Hematopoietic multipotent progenitor cell treated with erythropoietin and hydrocortisone succinate and interleukin-3 and kit ligand, for 4 days (in vitro differentiated cells): Measurements from ENCODE around the gene NPB.

Experiments used
- DNase-seq: peaks from one replicate; pipeline ENCODE4 v3.0.0-alpha.2; 2015

The NPB gene

DNA sequence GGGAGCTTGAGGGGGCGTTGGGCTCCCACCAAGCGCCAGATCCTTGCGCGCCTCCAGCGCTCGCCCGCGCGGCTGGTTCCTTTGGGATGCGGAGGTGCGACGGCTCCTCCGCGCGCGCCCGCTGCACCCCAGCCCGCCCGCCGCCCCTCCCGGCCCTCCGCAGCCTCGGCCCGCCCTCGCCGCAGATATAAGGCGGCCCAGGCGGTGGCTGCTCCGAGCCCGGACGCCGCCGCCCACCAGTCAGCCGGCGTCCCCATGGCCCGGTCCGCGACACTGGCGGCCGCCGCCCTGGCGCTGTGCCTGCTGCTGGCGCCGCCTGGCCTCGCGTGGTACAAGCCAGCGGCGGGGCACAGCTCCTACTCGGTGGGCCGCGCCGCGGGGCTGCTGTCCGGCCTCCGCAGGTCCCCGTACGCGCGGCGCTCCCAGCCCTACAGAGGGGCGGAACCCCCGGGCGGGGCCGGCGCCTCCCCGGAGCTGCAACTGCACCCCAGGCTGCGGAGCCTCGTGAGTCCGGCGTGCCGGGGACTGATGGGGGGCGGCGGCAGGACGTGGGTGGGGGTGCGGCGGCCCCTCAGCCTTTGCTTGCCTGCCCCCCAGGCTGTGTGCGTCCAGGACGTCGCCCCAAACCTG is at the start of gene NPB:
TSS of gene NPB (plus strand) at position 216 of the 630 bp plus-strand sequence. CDS start at position 256, 40 bp downstream.
- DNase-seq: peak; percentile 77

DNA sequence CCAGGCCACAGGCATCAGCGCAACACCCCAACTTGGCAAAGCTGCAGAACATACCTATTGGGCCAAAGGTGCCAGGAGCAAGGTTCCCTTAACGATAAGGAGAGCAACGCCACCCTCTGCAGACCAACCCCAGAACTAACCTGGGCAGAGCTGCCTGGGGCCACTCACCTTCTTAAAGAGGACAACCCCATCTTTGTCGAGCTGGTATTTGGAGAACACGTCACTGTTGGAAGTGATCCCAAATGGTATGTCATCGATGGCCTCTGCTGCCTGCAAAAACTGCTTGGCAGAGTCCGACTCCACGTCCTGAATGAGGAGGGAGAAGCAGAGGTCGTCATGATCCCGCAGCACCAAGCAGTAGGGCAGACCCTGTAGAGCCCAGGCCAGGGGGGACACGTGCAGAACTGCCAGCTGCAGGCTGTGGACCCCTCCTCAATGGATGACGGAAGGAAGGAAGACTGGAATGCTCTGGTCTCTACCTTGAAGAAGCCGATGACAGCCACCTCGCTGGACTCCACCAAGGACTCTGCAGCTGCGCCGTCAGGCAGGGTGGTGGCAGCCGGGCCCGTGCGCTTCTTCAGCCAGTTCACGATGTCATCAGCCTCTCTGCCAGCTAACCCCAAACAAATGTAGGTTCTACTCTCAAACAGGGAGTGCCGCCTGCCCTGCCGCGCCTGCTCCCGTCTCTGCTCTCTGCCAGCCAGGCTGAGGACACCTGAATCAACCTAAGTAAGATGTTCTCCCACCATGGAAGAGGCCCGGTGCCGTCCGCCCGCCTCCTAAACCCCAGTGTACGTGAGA is 46.9 kb upstream of the NPB start:
- peak; percentile 37 for DNase-seq

DNA sequence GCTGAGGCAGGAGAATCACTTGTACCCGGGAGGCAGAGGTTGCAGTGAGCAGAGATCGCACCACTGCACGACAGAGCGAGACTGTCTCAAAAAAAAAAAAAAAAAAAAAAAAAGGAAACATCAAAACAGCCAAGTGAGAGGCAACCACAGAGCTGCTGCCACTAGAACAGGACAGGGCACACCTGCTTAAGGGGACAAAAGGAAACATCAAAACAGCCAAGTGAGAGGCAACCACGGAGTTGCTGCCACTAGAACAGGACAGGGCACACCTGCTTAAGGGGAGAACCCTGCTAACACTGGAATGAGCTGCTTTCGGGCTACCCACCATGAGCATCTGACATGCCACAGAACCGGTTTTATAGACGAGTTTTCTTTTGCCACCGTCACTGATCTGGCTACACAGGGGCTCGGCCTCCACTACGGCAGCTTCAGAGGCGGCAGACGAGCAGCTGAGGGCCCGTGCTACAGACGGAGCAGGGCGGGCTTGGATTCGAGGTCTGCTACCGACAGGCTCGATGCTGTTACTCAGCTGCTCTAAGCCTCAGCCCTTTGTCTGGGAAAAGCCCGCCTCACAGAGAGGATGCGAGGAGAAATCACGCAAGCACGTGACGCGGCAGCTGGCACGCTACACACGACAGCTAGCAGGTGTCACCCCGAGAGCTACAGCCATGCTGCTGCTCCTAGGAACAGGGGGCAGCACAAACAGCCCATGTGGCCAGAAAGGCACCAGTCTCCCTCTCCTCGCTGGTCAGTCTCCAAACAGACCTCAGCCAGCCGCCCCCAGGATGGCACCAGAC is 43.7 kb upstream of the NPB start:
- DNase-seq: no peak

DNA sequence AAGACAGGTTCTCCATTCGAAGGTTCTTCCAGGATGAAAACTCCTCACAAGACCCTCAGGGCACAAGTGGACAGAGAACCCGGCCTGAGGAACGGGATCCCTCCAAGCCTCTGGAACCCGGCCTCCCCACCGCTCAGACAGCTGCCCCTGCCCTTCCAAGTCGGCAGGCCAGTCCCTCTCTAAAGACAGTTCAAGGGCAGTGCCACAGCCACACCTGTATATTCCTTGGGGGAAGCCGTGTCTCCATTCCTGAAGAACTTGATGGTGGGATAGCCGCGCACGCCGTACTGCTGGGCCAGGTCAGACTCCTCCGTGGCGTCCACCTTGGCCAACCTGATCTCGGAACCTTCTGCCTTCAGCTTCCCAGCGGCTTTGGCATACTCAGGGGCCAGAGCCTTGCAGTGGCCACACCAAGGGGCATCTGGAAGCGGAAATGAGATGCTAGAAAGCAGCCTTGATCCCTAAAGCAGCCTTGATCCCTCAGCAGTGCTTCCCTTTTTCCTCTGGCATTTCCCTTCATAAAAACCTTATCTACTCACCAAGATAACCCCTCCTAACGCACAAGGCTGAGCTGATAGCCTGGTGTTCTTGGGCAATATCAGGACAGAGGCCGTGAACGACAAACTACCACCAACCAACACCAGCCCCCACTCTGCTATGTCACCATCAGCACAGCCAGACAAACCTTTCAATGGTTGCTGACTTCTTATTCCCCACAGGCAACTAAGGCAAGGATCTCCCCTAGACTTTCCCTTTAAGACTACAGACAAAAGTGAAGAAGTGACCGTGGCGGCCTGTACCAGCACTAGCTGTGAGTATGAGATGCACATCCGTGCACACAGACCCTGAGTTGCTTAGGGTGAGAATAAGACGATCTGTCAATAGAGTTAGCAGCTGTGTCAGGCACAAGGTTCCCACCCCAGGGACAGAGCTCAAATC is 42.8 kb upstream of the NPB start:
- peak; percentile 60 for DNase-seq

DNA sequence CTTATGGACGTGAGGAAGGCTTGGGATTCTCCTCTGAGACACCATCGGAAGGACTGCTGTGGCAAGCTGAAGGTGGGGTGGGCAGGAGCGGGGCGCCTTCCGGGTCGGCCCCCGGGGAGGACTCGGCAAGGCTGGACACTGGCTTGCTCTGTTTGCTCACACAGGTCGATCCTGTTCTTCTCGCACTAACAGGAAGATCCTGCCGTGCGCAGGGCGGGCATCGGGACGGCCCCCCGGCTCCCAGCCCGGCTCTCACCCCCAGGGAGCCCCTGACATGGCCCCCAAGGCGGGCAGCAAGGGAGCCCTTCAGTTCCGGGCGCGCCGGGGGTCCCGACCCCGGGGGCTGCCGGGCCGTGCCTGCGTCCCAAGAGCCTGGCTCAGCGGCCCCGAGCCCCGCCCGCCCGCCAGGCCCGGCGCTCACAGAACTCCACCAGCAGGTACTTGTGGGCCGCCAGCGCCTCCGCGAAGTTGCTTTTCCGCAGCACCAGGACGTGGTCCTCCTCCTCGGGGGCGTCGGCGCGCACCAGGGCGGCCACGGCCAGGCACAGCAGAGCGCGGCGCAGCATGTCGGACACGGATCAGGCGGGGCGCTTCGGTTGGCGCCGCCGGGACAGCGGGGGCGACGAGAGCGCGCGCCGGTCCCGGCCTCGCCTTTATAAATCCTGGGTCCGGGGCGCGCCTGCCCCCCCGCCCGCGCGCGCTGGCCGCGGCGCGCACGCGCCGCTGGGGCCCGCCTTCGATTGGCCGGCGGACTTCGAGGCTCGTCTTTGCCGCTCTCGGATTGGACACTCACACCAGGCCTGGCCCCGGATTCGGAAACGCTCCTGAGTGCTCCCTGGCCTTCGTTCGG is 41.9 kb upstream of the NPB start, which contains the start of gene P4HB:
TSS of gene P4HB (minus strand) at position 630 of the 850 bp plus-strand sequence. CDS start at position 566, 64 bp downstream.
- DNase-seq: no peak

DNA sequence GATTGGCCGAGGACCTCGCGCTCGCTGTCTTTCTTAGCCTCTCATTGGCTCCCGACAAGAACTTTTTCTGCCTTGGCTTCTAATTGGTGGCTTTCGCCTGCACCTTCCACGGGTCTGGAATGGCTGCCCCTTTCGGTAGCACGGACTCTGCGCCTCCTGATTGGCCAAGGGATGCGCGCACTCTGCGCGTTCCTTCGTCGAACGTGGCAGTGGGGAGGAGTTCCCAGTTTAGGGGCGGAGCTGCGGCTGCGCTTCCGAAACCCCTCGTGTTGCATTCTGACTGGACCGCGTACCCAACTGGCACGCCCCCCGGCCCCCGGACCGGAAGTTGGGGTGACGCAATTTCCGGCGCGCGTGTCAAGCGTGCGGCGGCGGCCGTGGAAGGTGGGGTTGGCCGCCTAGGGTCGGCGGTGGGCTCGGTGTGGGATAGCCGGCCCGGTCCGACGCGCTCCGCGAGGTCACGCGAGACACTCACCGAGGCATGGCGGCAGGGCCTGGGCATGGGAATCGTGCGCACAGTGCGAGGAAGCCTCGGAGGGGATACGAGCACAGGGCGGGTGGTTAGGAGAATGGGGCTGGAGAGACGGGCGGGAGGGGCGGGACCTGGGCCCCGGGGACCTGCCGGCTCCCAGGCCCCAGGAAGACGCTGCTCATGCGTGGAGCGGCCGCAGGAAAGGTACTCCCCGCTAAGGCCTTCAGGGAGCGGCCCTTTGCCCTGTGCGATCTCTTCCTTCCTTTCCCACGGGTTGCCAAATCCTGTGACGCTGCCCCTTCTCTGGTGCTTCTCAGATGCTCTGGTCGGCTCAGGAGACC is 41.1 kb upstream of the NPB start:
- peak; percentile 100 for DNase-seq

DNA sequence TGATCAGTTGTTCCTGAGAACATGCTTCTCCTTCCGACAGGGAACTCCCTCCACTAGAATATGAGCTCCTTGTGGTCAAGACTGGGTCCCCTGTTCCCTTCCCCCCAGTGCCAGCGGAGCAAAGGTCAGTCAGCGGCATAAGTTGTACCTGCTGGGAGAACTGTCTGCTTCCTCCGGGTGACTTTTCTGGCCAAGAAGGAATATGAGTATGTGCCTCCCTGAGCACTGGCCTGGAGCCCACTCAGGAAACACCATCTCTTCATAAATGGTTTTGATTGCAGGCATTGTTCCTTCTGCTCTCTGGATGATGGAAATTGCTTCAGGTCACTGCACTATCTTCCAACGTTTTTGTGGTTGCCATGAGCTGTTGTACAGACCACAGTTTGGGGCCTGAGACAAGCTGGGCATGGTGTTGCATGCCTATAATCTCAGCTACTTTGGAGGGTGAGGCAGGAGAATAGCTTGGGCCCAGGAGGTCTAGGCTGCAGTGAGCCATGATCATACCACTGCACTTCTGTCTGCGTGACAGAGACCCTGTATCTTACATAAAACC is 38.8 kb upstream of the NPB start:
- peak; percentile 40 for DNase-seq

DNA sequence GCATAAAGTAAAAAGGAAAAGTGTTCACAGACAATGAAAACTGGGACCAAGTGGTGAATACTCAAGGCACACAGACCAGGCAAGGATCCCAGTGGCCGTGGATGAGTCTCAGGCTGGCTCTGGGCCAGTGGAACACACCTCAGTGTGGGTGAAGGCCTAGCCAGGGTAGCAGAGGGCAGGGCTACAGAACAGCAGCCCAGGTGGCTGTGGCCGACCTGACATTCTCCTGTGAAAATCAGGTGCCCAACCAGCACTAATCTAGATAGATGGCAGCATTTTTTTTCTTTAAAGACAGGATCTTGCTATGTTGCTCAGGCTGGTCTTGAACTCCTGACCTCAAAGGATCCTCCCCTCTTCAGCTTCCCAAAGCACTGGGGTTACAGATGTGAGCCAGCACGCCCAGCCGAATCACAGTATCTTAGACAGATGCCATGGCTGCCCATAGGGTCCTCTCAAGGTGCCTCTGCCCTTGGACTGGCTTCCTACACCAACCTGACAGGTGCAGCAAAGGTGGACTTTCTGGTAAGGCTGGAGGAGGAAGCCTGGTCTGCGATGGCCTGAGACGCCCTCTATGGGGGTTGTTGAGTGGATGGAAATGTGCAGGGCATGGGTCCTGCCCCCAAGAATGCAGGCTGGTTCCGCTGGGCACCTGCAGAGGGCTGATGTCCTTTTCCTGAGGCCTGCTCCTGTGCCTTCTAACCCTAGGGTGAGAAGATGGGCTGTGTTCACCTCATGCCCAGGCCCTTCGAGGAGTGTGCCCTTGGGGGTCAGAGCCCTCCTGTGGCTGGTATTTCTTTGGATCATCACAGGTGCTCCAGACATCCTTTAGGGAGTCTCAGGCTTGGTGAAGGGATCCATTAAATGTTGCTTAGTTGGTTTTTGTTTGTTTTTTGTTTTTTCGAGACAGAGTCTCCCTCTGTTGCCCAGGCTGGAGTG is 37.9 kb upstream of the NPB start:
- DNase-seq: peak; percentile 30

DNA sequence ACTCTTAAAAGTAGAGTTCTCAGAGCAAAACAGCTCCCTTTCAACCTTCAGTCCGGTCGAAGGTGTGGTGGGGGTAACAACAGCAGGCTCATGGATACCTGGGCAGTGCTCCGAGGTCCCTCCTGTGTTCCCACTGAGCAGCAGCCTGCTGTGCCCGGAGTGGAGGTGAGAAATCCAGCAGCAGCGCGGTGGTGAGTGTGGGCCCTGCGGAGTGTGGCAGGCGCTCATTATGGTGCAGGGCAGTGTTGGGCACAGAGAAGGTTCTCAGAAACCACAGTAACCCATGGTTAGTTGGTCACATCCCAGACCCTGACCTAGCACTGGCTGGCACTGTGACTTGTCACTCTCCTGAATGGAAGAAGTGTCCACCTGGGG is 36.7 kb upstream of the NPB start:
- DNase-seq: no peak

DNA sequence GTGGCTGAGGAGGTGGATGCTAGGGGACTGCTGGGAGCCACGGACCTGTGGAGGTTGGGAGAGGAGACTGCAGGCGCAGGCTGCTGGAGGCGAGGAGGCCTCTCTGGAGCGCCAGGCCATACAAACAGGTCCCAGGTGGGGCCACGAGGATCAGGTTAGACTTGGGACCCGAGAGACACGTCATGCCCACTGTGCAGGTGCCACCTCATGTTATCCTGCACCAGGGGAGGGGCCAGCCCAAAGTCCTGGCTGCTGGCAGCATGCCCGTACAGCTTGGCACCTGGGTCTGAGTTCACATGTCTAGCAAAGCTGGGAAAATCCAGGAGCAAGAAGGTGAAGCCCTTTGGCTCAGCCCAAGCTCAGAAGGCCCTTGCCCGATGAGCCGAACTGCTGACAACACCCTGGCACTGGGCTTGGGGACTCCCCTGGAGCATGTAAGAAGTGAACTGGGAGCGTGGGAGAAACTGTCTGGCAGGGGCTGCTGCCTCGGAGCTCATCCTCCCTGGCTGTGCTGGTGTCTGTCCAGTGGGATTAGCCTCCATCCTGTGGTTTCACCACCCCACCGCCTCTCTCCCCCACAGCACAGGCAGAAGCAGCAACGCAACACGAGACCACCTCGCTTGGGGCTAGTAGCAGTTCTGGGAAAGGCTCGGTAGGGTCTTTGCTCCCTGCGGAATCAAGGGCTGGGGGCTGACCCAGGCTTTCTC is 36.2 kb upstream of the NPB start:
- DNase-seq: no peak

DNA sequence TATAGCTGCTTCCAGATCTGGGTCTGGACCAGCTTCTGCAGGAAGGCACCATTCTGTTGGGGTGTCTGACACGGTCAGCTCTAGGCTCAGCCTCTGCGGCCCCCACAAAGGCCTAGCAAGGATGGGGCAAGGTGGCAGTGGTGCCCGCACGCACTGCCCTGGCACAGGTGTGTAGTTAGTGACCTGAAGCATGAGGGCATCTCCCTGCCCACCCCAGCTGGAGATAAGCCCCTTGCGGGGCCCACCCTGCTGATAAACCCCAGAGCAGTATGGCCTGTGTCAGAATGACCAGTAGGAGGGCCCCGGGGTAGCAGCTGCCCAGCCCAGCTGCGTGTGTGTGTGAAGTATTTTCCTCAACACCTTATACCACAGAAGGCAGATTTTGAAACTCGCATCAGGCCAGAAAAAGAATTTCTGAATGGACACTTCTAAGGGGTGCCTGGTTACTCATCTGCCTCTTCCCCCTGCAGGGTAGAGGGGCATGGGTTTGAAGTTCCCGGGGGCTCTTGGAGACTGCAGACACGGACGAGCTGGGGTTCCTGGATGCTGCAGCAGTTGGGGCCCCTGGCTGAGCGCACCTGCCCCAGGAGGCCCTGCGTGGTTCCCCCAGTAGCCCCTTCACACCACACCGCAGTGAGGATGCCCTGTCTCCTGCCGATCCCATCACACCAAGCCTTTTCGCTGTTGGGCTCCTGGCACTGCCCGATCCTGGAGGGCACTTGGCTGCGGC is 35.4 kb upstream of the NPB start:
- DNase-seq: peak; percentile 32

DNA sequence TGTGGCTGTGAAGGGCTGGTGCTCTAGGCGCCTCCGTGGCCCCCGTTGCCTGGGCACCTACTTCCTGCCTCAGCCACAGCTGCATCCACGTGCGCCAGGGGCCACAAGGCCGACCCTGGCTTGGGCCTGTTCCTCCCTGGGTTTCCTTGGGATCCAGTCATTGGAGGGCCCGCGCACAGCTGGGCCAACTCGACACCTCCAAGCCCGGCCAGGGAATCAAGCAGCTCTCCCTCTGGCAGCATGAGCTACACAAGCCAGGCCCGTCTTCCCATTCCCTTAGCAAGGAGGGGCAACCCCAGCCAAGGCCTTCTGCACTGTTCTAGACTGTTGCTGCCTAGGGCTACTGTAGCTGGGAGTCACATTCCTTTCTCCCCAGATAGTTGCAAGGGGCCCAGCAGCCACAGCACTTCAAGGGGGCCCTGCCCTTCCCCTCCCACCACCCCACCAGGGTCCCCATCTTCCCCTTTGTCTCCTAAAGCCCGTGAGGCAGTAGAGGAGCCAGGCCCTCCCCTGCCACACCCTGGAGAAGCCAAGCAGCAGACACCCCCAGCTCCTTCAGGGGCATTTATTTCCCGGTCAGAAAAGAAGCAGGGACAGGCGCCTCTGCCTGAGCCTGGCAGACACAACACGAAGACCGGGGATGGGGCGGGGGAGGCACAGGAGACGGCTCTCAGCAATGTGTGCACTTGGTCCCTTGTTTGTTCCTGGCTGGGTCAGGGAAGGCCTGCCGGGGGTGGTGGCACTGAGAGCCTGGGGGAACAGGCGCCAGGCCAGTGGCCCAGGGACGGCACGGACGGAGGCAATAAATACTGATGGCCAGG is 34.7 kb upstream of the NPB start:
- DNase-seq: peak; percentile 71

DNA sequence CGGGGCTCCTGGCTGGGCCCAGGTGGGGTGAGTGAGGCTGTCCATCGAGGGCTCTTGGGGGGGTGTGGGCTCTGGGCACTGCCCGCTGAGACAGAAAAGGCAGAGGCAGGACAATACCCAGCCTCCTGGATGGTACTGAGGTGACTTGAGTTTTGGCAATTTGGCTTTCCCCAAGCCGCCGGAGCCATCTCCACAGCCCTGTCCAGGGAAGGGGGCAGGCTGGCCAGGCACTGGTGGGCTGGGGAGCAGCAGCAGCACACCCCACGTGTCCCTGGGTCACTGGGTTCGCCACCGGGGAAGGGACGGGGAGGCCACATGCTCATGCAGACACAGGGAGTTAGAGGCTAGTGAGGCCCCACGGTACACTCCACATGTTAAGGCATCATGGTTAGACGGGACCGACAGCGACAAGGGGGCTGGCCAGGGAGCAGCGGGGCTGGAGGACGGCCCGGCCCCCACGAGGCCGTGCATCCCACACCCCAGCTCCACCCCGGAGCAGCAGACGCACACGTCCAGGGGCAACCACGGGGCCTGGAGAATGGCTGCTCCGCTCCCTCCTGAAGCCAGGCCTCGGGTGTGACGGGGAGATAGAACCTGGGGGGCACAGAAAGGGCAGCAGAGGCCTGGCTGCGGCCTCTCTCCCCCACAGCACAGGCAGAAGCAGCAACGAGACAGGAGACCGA is 33.9 kb upstream of the NPB start:
- no peak for DNase-seq

DNA sequence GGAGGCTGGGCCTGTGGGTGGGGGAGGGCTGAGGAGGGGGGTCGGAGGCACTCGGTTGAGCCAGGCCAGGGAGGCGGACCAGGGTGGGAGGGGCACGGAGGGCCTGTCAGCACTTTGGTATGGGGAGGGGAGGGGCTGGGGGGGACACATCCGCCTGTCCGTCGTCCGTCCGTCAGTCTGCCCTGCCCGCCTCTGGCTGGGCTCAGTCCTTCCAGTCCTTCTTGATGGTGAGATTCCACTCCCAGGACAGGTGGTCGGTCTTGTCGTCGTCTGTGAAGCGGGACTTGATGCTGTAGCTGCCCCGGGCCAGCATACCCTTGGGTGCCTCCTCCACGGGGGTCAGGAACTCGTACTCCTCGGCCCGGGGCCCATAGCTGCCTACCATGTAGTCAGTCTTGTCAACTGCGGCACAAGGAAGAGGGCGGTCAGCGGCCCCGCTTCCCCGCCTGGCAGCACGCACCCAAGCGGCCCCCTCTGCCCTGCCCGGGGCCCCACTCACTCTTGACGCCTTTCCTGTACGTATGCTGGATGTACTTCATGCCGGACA is 33.3 kb upstream of the NPB start:
- peak; percentile 33 for DNase-seq

DNA sequence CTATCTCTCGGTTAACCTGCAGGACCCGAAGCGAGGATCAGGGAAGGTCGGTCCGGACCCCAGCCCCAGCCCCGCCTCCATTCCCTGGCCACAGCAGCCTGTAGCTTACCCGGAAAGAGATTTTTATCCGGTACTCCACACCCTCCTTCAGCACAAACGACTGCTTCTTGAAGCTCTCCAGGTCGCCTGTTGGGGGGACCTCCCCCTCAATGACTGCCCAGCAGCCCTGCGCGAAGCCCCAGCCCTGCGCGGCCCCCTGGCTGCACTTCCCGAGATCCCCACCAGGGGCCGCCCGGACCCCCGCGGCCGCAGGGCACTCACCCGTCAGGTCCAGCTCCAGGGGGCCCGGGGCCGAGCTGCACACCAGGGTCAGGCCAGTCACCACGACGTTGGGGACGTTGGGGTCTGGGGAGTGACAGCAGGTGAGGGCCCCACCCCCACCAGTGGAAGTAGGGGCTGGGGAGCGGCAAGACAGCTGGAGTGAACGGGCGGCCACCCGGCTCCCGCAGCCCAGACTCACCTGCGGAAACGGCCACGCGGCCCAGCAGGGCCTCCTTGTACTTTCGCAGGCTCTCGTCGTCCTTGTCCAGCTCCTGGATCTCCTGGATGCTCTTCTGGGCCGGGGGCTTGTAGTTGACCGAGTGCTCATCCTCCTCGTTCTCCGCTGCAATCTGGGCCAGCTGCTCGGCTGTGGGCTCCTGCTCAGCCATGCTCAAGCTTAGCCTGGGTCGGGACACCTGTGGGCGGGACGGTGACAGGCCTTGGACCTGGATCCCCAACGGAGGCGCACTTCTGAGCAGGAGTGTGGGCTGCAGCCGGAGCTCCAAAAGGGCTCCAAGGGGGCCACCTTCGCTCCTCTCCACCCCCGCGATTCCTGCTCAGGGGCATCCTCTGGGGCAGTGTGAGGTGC is 32.6 kb upstream of the NPB start:
- peak; percentile 67 for DNase-seq
